ENCODE results near the gene TWIST2. TPM values are rescaled to one million over a fixed set of nuclear protein-coding genes. Genes with fewer than 3 reads are reported as not detected.

TWIST2 gene
- total and polyA plus RNA-seq, 9 of the 15 experiments (the other 6 are each of a cell fraction or from before 2014, with no cell fraction given): not detected

DNA sequence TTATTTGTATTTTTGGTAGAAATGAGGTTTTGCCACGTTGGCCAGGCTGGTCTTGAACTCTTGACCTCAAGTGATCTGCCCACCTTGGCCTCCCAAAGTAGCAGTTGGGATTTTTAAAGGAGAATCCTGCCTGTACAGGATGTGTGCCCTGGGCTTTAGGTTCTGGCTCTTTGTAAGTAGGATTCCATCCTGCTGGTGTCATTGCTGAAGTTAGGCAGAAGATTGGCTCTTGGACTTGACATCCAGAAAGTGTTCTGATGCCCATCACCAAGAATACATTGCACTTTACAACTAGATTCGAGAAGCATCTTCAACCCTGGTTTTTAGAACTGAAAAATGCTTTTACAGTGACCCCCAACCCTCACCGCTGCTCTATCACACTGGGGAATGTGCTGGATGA, 4.4 kb upstream of the TWIST2 start (continued):
- TF ChIP-seq CLOCK (CRISPR knock-in tag; IDR thresholded peaks at IDR 0.05; ENCODE audit: borderline replicate concordance) (no peak), SLC30A9 (CRISPR knock-in tag; IDR thresholded peaks at IDR 0.05) (no peak), SAFB2 (IDR thresholded peaks at IDR 0.05; ENCODE audit: borderline replicate concordance, low read depth, low read length, severe bottlenecking) (no peak), CC2D1A (IDR thresholded peaks at IDR 0.05) (no peak), MTA2 (IDR thresholded peaks at IDR 0.05; ENCODE audit: low read depth) (no peak), ZNF77 (CRISPR knock-in tag; IDR thresholded peaks at IDR 0.05) (no peak), MYC (IDR thresholded peaks at IDR 0.05; ENCODE audit: low read depth, low read length) (no peak), MYC (CRISPR knock-in tag; IDR thresholded peaks at IDR 0.05; ENCODE audit: borderline replicate concordance, low read depth) (no peak), KDM4B (IDR thresholded peaks at IDR 0.05; ENCODE audit: borderline replicate concordance in 2 of 2, low read depth in 1 of 2) (no peak)
- TF ChIP-seq, protein P1, sequence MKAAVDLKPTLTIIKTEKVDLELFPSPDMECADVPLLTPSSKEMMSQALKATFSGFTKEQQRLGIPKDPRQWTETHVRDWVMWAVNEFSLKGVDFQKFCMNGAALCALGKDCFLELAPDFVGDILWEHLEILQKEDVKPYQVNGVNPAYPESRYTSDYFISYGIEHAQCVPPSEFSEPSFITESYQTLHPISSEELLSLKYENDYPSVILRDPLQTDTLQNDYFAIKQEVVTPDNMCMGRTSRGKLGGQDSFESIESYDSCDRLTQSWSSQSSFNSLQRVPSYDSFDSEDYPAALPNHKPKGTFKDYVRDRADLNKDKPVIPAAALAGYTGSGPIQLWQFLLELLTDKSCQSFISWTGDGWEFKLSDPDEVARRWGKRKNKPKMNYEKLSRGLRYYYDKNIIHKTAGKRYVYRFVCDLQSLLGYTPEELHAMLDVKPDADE (conservative IDR thresholded peaks at IDR 0.05; ENCODE audit: control insufficient read depth, low read depth, low read length): no peak
- TF ChIP-seq, protein P2, sequence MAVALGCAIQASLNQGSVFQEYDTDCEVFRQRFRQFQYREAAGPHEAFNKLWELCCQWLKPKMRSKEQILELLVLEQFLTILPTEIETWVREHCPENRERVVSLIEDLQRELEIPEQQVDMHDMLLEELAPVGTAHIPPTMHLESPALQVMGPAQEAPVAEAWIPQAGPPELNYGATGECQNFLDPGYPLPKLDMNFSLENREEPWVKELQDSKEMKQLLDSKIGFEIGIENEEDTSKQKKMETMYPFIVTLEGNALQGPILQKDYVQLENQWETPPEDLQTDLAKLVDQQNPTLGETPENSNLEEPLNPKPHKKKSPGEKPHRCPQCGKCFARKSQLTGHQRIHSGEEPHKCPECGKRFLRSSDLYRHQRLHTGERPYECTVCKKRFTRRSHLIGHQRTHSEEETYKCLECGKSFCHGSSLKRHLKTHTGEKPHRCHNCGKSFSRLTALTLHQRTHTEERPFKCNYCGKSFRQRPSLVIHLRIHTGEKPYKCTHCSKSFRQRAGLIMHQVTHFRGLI (CRISPR knock-in tag; IDR thresholded peaks at IDR 0.05): no peak
- TF ChIP-seq, protein P3, sequence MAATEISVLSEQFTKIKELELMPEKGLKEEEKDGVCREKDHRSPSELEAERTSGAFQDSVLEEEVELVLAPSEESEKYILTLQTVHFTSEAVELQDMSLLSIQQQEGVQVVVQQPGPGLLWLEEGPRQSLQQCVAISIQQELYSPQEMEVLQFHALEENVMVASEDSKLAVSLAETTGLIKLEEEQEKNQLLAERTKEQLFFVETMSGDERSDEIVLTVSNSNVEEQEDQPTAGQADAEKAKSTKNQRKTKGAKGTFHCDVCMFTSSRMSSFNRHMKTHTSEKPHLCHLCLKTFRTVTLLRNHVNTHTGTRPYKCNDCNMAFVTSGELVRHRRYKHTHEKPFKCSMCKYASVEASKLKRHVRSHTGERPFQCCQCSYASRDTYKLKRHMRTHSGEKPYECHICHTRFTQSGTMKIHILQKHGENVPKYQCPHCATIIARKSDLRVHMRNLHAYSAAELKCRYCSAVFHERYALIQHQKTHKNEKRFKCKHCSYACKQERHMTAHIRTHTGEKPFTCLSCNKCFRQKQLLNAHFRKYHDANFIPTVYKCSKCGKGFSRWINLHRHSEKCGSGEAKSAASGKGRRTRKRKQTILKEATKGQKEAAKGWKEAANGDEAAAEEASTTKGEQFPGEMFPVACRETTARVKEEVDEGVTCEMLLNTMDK (IDR thresholded peaks at IDR 0.05; ENCODE audit: borderline replicate concordance, insufficient read depth, low read depth, low read length, poor library complexity, severe bottlenecking): no peak
- TF ChIP-seq, protein P4, sequence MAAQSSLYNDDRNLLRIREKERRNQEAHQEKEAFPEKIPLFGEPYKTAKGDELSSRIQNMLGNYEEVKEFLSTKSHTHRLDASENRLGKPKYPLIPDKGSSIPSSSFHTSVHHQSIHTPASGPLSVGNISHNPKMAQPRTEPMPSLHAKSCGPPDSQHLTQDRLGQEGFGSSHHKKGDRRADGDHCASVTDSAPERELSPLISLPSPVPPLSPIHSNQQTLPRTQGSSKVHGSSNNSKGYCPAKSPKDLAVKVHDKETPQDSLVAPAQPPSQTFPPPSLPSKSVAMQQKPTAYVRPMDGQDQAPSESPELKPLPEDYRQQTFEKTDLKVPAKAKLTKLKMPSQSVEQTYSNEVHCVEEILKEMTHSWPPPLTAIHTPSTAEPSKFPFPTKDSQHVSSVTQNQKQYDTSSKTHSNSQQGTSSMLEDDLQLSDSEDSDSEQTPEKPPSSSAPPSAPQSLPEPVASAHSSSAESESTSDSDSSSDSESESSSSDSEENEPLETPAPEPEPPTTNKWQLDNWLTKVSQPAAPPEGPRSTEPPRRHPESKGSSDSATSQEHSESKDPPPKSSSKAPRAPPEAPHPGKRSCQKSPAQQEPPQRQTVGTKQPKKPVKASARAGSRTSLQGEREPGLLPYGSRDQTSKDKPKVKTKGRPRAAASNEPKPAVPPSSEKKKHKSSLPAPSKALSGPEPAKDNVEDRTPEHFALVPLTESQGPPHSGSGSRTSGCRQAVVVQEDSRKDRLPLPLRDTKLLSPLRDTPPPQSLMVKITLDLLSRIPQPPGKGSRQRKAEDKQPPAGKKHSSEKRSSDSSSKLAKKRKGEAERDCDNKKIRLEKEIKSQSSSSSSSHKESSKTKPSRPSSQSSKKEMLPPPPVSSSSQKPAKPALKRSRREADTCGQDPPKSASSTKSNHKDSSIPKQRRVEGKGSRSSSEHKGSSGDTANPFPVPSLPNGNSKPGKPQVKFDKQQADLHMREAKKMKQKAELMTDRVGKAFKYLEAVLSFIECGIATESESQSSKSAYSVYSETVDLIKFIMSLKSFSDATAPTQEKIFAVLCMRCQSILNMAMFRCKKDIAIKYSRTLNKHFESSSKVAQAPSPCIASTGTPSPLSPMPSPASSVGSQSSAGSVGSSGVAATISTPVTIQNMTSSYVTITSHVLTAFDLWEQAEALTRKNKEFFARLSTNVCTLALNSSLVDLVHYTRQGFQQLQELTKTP (IDR thresholded peaks at IDR 0.05; ENCODE audit: low read depth in 1 of 2, partially characterized antibody in 2 of 2): no peak

Measured in K562 (cell line).